Activated CD4-positive, alpha-beta T cell treated with anti-CD3 and anti-CD28 coated beads for 4 hours (primary cell): ENCODE measurements around the gene WDR5.
"Not testable (repeated sequence)": the region's sequence is repeated elsewhere in the genome, so short reads cannot be mapped to it uniquely, and the experiment has no call there.

Source experiments
- DNase-seq, 2 donors: peaks; one replicate each; pipeline ENCODE4 v3.0.0-alpha.2; 2020

Gene WDR5

GRCh38 chr9:134135343-134136117, at the start of gene WDR5:
TSS of gene WDR5 (plus strand) at chr9:134136082. CDS start at chr9:134139878, 3,796 bp downstream.
- peak; percentile 89 to 92 for DNase-seq

GRCh38 chr9:134088063-134088725, 47.7 kb upstream of the WDR5 start:
- no peak for DNase-seq

- DNase-seq = no peak
Measured at GRCh38 chr9:134089972-134090371, 45.9 kb upstream of the WDR5 start.

GRCh38 chr9:134099123-134099761, 36.6 kb upstream of the WDR5 start:
- peak; percentile 28 to 58 for DNase-seq

GRCh38 chr9:134100040-134100439, 35.8 kb upstream of the WDR5 start:
- no peak for DNase-seq

- not testable (repeated sequence) for DNase-seq
Measured at GRCh38 chr9:134101133-134101532, 34.7 kb upstream of the WDR5 start.

GRCh38 chr9:134101623-134102149, 34.2 kb upstream of the WDR5 start:
- no peak for DNase-seq

GRCh38 chr9:134103391-134103998, 32.4 kb upstream of the WDR5 start:
- DNase-seq = no peak

- no peak for DNase-seq
Measured at GRCh38 chr9:134111064-134111463, 24.8 kb upstream of the WDR5 start.

GRCh38 chr9:134112561-134112960, 23.3 kb upstream of the WDR5 start:
- DNase-seq = no peak

- DNase-seq = not testable (repeated sequence)
Measured at GRCh38 chr9:134118972-134119371, 16.9 kb upstream of the WDR5 start.

- no peak for DNase-seq
Measured at GRCh38 chr9:134123764-134124128, 12.1 kb upstream of the WDR5 start.

GRCh38 chr9:134125413-134126095, 10.3 kb upstream of the WDR5 start:
- no peak for DNase-seq

- DNase-seq = no peak
Measured at GRCh38 chr9:134126373-134126772, 9.5 kb upstream of the WDR5 start.

- DNase-seq = no peak
Measured at GRCh38 chr9:134127065-134127580, 8.8 kb upstream of the WDR5 start.

- DNase-seq = no peak
Measured at GRCh38 chr9:134127616-134128015, 8.3 kb upstream of the WDR5 start.

GRCh38 chr9:134128727-134129679, 6.9 kb upstream of the WDR5 start:
- DNase-seq = no peak

- no peak for DNase-seq
Measured at GRCh38 chr9:134130503-134131375, 5.1 kb upstream of the WDR5 start.

GRCh38 chr9:134131471-134132207, 4.2 kb upstream of the WDR5 start:
- no peak for DNase-seq
